T-helper 1 cell (primary cell): ENCODE measurements around the gene SKA1.
"Not testable (repeated sequence)": the region's sequence is repeated elsewhere in the genome, so short reads cannot be mapped to it uniquely, and the experiment has no call there.

Experiments used
- DNase-seq, 5 donors: peaks; one replicate each; pipeline ENCODE4 v3.0.0-alpha.2; 2012 to 2020

The SKA1 gene

DNA sequence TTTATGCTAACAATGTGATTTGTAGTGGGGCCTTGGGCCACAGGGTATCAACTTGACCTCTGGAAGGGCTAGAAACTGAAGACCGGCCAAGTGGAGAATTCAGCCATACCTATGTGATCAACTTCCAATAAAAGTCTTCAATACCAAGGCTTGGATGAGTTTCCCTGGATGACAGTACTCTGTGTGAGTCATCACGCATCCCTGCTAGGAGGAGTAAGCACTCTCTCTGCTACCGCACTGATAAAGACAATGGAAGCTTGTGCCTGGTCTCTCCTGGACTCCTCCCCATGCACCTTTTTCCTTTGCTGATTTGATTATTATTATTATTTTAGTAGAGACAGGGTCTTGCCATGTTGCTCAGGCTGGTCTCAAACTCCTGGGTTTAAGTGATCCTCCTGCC lies 58.1 kb downstream of the SKA1 start:
- no peak for DNase-seq

DNA sequence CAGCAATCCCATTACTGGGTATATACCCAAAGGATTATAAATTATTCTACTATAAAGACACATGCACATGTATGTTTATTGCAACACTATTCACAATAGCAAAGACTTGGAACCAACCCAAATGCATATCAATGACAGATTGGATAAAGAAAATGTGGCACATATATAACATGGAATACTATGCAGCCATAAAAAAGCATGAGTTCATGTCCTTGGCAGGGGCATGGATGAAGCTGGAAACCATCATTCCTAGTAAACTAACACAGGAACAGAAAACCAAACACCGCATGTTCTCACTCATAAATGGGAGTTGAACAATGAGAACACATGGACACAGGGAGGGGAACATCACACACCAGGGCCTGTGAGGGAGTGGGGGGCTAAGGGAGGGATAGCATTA lies 61.9 kb downstream of the SKA1 start:
- not testable (repeated sequence) for DNase-seq

DNA sequence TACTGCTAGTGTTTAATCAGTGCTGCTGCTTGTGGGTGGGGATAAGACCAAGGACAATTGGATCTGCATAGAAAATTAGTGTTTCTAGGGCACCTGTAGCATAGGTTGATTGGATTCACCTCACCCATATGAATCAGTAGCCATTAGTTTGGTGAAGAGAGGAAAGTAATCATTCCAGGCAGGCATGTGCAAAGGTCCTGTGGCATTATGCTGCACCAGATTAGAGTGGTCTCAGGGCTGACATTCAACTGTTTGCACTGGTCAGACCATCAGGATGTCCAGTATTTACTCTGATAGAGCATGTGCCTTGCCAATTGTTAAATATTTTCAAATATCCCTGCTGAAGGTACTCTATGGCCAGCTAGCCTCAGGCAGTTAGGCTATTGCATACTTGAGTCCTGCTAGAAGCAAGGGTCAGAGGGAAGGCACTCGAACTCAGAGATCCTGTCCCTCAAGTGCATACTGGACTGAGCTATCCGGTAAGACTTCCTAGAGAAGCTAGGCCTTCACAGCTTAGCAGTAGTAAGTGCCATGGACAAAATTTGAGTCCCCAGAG lies 64.7 kb downstream of the SKA1 start:
- no peak for DNase-seq

DNA sequence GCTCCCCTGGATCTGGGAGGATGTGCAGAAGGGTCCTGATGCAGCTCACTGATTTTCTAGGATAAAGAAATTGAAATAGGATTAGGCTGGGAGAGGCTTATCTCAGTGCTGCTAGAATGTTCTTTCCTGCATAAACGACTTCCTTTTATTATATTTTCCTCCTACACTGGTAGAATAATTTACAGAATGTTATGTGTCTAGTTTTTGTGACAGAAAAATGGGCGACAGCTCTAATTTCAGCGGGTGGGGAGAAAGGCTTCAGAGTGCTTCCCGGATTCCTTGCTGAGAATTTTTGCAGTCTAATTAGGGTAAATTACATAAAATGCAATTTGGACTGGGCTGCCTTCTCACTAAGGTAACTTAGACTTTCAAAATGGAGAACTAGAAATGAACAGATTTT lies 66.2 kb downstream of the SKA1 start:
- no peak for DNase-seq

DNA sequence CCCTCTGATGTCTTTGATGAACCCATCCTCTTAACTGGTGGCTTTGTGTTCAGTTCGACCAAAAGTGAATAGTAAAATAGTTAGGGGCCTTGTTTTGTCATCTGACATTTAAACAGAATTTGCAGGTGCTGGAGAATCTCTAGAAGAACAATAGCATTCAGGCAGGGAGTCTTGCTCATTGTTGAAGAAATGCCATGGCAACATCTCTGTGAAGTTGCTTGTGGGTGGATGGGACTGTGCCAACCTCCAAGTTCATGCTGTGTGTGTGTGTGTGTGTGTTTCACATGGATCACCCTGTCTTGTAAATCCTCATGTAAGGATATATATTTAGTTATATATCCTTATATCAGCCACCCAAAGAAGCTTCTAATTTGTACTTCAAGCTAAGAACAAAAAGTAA lies 66.7 kb downstream of the SKA1 start:
- no peak for DNase-seq
